GM19351 (cell line): ENCODE data around the gene CCDC59.
A peak's percentile ranks its signal among the peaks of the same experiment; 100 is the strongest.
"Not testable (repeated sequence)": the region's sequence is repeated elsewhere in the genome, so short reads cannot be mapped to it uniquely, and the experiment has no call there.

Source experiments
- ATAC-seq: cut with Tn5 transposase; IDR thresholded peaks from one replicate; pipeline ENCODE4 v1.9.1; 2021; ENCODE audit warnings: mild to moderate bottlenecking, moderate library complexity; ENCODE audit not compliant: unreplicated experiment

The CCDC59 gene

GRCh38 chr12:82358200-82359114, at the start of gene CCDC59, which contains the start of gene METTL25:
Gene CCDC59 (minus strand): TSS chr12:82358387. CDS start chr12:82358376, 11 bp downstream.
Gene METTL25 (plus strand): TSS chr12:82358529. CDS start chr12:82358566, 37 bp downstream.
- ATAC-seq: peak; percentile 90

GRCh38 chr12:82407481-82407880, 49.3 kb upstream of the CCDC59 start:
- ATAC-seq: no peak

GRCh38 chr12:82406651-82407050, 48.5 kb upstream of the CCDC59 start:
- no peak for ATAC-seq

- no peak for ATAC-seq
Observed at GRCh38 chr12:82400819-82401218, 42.6 kb upstream of the CCDC59 start.

GRCh38 chr12:82398879-82399278, 40.7 kb upstream of the CCDC59 start:
- ATAC-seq: no peak

GRCh38 chr12:82383930-82384552, 25.9 kb upstream of the CCDC59 start:
- ATAC-seq: peak; percentile 76

- ATAC-seq: no peak
Observed at GRCh38 chr12:82378997-82379396, 20.8 kb upstream of the CCDC59 start.

GRCh38 chr12:82375201-82375600, 17.0 kb upstream of the CCDC59 start:
- ATAC-seq: no peak

- ATAC-seq: no peak
Observed at GRCh38 chr12:82366197-82366596, 8.0 kb upstream of the CCDC59 start.

- no peak for ATAC-seq
Observed at GRCh38 chr12:82363990-82364389, 5.8 kb upstream of the CCDC59 start.

GRCh38 chr12:82361461-82361915, 3.3 kb upstream of the CCDC59 start:
- ATAC-seq: no peak

- not testable (repeated sequence) for ATAC-seq
Observed at GRCh38 chr12:82360834-82361233, 2.6 kb upstream of the CCDC59 start.

GRCh38 chr12:82359115-82359478, 910 bp upstream of the CCDC59 start:
- peak; percentile 21 for ATAC-seq

- no peak for ATAC-seq
Observed at GRCh38 chr12:82357845-82358199, 365 bp downstream of the CCDC59 start.

- ATAC-seq: no peak
Observed at GRCh38 chr12:82357340-82357739, 847 bp downstream of the CCDC59 start.

GRCh38 chr12:82351390-82351789, 6.8 kb downstream of the CCDC59 start:
- ATAC-seq: no peak

GRCh38 chr12:82350161-82350560, 8.0 kb downstream of the CCDC59 start:
- no peak for ATAC-seq

GRCh38 chr12:82329508-82329907, 28.7 kb downstream of the CCDC59 start:
- no peak for ATAC-seq

GRCh38 chr12:82327861-82328260, 30.3 kb downstream of the CCDC59 start:
- no peak for ATAC-seq

- peak; percentile 76 for ATAC-seq
Observed at GRCh38 chr12:82326905-82327503, 31.2 kb downstream of the CCDC59 start.

- ATAC-seq: no peak
Observed at GRCh38 chr12:82325540-82326336, 32.4 kb downstream of the CCDC59 start.
